BJ (cell line): ENCODE results near the gene SLC6A3. TPM values are rescaled to one million over a fixed set of nuclear protein-coding genes. Genes with fewer than 3 reads are reported as not detected.

Experiments
- CTCF ChIA-PET: fragments of 350-600 bp; formaldehyde crosslinking; extraction: SDS; loops from one replicate; lab custom pipeline; 2021; ENCODE audit warnings: antibody characterized with exemption, inconsistent platforms; lab: Yijun Ruan, JAX
- POLR2A ChIA-PET: fragments of 300-600 bp; sonication (Branson Sonifier 250); formaldehyde crosslinking; extraction: SDS; loops from one replicate; lab custom pipeline; 2021; ENCODE audit warnings: antibody characterized with exemption; lab: Charles Lee
- DNase-seq: peaks from one replicate; pipeline ENCODE4 v3.0.0-alpha.2; 2011; ENCODE audit warnings: low read depth
- H3K27me3 ChIP-seq: 2 replicates; pipeline ENCODE4 v1.6.0; 2011; ENCODE audit warnings: low read length; ENCODE audit not compliant: control insufficient read depth, insufficient read depth
- H3K36me3 ChIP-seq: 2 replicates; pipeline ENCODE4 v1.5.1; 2011; ENCODE audit warnings: low read length; ENCODE audit not compliant: control insufficient read depth, insufficient read depth
- H3K4me3 ChIP-seq: 2 replicates; pipeline ENCODE4 v1.5.1; 2011; ENCODE audit warnings: low read depth, mild to moderate bottlenecking, control low read depth, low read length
- polyA plus RNA-seq: library from polyadenylated mRNA; depleted of rRNA; stranded (reverse); fragments of >200 nt; gene quantifications from 2 replicates; pipeline ENCODE4 v1.2.3, GENCODE V29; 2011; rRNA removed
- TF ChIP-seq, protein P1 (sequence below): IDR thresholded peaks from 2 replicates; pipeline ENCODE4 v1.5.1; 2011; ENCODE audit warnings: low read depth, mild to moderate bottlenecking, control low read depth, inconsistent platforms, low read length, moderate library complexity; ENCODE audit not compliant: insufficient read depth

SLC6A3 gene
- polyA plus RNA-seq, 1 experiment: not detected

DNA sequence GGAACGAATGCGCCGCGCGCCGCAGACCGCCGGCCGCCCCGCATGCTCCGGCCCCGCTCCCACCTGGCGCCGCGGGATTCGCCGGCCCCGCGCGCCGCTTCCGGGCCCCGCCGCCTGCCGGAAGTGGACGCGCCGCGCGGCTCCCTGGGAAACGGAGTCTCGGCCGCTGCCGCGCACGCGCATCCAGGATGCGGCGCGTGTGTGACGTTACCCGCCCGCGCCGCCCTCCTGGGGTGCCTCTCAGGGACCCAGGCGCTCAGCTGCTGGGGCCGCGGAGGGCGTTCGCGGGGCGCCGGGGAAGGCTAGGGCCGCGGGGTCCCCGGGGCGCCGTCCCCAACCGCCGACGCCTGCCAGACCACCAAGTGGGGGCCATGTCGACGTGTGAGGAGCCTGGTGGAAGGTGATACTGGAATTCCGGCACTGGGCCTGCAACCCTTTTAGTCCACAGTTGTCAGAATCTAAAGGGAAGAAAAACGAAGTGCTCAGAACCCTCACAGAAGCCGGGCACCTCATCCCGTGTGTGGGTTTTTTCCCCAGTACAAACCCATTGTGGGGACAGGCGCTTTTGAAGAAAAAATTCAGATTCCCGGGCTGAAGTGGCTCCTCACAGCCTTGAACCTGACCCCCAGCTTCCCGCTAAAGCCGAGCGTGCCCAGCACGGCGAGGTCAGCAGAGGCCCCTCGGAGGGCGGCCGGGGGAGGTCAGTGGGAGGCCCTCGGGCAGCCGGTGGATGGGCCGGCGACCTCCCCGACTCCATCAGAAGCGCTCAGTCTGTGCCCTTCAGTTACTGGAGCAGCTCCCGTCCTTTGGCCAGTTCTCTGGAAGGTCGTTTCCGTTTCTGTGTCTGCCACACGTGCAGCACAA, 100.0 kb downstream of the SLC6A3 start, which contains the start of gene CLPTM1L:
CLPTM1L (minus strand) TSS at position 125 of the 864 bp plus-strand sequence. CDS start 258 bp downstream, outside the sequence.
- no peaks in the 10 kb centered on the region for H3K27me3 ChIP-seq
- ChIA-PET POLR2A (no interaction called here), CTCF (interaction anchor here (1.0 to 1.9 kb wide), 2 partner anchors 300 to 403 kb away, joined by 3 to 7 read pairs; no protein-coding TSS in a partner anchor)
- TF ChIP-seq, protein P1, sequence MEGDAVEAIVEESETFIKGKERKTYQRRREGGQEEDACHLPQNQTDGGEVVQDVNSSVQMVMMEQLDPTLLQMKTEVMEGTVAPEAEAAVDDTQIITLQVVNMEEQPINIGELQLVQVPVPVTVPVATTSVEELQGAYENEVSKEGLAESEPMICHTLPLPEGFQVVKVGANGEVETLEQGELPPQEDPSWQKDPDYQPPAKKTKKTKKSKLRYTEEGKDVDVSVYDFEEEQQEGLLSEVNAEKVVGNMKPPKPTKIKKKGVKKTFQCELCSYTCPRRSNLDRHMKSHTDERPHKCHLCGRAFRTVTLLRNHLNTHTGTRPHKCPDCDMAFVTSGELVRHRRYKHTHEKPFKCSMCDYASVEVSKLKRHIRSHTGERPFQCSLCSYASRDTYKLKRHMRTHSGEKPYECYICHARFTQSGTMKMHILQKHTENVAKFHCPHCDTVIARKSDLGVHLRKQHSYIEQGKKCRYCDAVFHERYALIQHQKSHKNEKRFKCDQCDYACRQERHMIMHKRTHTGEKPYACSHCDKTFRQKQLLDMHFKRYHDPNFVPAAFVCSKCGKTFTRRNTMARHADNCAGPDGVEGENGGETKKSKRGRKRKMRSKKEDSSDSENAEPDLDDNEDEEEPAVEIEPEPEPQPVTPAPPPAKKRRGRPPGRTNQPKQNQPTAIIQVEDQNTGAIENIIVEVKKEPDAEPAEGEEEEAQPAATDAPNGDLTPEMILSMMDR: no peak
- peak within 1 kb of the TSS; percentile 94 for H3K4me3 ChIP-seq
- H3K36me3 ChIP-seq: peaks cover 9% of the 10 kb centered on the region
- peak; percentile 20 for DNase-seq

DNA sequence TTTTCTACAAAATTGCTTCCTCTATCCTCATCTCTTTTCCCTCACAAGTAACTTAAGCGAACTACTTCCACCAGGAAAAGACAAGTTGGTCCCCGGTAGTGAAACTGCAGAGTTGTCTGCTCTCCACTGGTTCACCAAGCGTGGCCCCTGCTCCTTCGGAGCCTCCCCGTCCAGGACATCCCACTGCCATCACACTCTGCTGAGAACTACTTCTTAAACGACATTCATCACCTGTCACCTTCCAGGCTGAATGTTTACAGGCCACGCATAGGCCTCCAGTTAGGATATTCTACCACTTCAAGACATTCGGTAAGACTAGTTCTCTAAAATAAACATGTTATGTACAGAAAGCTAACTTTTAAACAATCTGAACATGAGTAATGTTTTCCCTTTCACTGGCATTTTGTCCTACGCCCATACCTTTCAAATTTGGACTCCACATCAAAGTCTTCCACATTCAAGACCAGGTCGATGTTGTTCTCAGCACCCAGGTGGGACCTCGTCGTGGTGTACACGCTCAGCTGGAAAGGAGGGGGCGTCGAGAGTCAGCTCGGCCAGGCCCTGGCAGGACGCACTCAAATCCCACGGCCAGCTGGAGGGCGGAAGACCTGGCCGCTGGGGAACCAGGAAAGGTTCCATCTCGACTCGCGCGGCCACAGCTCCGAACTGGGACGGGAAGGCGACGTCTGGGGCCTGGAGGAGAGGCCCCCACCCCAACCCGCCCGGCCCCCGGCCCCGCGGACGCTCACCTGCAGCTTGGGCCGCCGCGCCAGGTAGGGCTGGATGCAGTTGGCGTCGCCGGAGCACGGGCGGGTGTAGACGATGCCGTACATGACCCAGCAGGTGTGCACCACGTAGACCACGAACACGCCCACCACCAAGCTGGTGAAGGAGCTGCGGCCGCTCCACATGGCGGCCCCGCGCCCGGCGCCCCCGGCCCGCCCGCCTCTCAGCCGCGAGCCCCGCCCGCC, 101.0 kb downstream of the SLC6A3 start:
- POLR2A ChIA-PET: no interaction called here
- H3K27me3 ChIP-seq: no peaks in the 10 kb centered on the region
- DNase-seq: no peak
- TF ChIP-seq, protein P1: no peak
- H3K36me3 ChIP-seq: peaks cover 13% of the 10 kb centered on the region
- H3K4me3 ChIP-seq: peak overlapping the region; percentile 94
- CTCF ChIA-PET: interaction anchor here (0.6 kb wide), 1 partner anchor 180 kb away, joined by 3 read pairs; no protein-coding TSS in a partner anchor

GRCh38 chr5:1343315-1343751, 101.9 kb downstream of the SLC6A3 start:
- TF ChIP-seq, protein P1: no peak
- POLR2A ChIA-PET: no interaction called here
- H3K27me3 ChIP-seq: no peaks in the 10 kb centered on the region
- CTCF ChIA-PET: interaction anchor here (0.6 kb wide), 1 partner anchor 148 kb away, joined by 3 read pairs; no protein-coding TSS in a partner anchor
- peaks cover 17% of the 10 kb centered on the region for H3K36me3 ChIP-seq
- no peak overlapping the region for H3K4me3 ChIP-seq
- no peak for DNase-seq

Other genes with a start within 250 kb of the SLC6A3 start
- not detected in 2 replicates for gene SLC6A19, start 243.8 kb downstream of the SLC6A3 start, polyA plus RNA-seq
- gene SLC6A18, start 220.1 kb downstream of the SLC6A3 start, polyA plus RNA-seq: not detected in 2 replicates
- not detected in 2 replicates for gene TERT, start 150.4 kb downstream of the SLC6A3 start, polyA plus RNA-seq
- gene CLPTM1L, start 100.3 kb downstream of the SLC6A3 start, polyA plus RNA-seq: 115 and 145 TPM in 2 replicates
- gene LPCAT1, start 78.5 kb upstream of the SLC6A3 start, polyA plus RNA-seq: 14.2 and 14.3 TPM in 2 replicates